Measurements from ENCODE around the gene COPS4.
"Not testable (repeated sequence)": the region's sequence is repeated elsewhere in the genome, so short reads cannot be mapped to it uniquely, and the experiment has no call there.

Gene COPS4

DNA sequence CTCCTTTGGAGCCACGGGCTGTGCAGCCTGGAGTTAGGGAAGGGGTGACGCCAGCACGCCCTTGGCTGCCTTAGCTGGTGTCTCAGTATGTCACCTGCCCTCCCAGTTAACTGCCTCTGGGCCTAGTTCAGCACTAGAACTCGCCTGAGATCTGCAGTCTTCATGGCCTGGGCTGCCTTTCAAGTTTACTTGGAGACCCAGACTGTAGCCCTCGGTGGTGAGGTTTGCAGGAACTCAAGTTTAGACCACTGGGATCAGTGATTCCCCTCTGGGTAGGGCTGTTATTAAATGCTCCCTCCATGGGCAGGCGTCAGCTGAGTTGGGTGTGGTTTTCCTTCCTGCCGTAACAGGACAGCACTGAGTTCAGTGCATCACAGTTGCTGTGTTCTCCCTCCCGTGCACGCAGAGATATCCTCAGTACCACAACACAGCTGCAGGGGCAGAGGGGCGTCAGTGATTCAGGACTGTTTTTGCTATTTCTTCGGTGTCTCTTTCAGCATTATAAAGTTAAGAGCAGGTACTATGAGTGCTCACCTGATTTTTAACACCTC is 49.0 kb downstream of the COPS4 start:
- DNase-seq: peak; percentile 51
- peak; percentile 94 for ATAC-seq

DNA sequence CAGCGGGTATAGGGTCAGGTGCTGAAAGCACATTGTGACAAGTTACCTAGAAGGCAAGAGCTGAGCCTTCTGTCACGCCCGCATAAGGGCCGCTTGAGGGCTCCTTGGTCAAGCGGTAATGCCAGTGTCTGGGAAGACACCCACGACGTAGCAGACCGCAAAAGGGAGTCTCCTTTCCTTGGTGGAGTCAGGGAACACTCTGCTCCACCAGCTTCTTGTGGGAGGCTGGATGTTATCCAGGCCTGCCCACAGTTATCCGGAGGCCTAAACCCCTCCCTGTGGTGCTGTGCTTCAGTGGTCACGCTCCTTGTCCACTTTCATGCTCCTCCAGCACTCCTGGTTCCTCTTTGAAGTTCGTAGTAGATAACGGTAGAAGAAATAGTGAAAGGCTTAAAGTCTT is 50.0 kb downstream of the COPS4 start:
- DNase-seq, ATAC-seq: not testable (repeated sequence)

- ATAC-seq (no peak), DNase-seq (no peak)
Observed at GRCh38 chr4:83089410-83090157, 54.6 kb downstream of the COPS4 start.

DNA sequence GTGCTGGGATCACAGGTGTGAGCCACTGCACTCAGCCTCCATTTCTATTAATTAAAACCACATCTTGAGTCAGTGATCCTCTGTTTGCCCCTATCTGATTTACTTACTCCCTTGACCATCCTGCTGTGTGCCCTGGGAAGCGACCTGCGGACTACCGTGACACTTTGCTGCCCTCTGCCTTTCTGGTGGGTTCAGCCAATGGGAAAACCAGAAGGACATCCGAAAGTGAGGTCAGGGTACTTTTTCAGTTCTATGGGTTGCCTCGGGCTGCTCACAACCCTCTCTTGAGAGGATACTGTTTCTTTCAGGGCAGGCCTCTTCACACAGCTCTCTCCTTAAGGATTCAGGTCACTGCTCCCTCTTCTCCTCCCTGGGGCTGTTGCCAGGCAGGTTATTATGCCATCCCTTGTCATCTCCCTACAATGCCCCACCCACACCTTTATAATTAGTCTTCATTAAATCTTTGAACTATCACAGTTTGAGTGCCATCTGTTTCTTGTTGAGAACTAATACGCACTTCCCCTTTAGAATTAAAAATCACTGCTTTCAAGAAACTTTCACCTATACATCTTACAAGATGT is 58.2 kb downstream of the COPS4 start:
- DNase-seq (no peak), ATAC-seq (no peak)

DNA sequence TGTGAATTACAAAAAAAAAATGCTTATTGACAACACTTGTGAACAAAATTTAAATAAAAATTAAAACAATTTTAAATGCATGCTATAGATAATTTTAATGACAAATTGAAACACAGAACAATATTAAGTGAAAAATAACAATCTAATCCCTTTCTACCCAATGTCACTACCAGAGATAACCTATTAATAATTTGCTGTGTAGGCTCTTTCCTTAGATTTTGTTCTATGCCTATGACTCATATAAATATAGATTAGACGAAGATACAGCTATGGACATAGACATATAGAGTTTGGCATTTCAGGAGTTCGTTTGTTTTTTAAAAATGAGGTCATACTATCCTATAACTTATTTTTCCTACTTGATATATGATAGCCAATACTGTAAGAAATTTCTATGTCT is 61.4 kb downstream of the COPS4 start:
- ATAC-seq (no peak), DNase-seq (no peak)

DNA sequence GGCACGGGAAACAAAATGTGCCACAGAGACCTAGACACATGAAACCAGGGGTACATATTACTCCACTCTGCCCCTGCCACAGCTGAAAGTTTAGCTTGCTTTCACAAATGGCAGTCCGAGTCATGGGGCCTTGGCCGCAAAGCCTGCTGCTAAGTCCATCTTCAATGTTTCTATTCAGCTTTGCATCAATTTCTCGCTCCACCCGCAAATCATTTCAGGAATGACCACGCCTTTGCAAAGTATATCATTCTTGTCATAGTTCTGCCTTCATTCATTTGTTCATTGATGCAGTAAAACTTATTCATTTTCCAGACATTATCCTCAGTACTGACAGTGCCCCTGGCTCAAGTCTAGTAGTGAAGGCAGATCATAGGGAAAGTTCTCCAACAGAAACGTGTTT is 70.0 kb downstream of the COPS4 start:
- ATAC-seq (no peak), DNase-seq (no peak)

- peak; percentile 68 for DNase-seq
- ATAC-seq: peak; percentile 21
Observed at GRCh38 chr4:83107631-83108030, 72.6 kb downstream of the COPS4 start.

DNA sequence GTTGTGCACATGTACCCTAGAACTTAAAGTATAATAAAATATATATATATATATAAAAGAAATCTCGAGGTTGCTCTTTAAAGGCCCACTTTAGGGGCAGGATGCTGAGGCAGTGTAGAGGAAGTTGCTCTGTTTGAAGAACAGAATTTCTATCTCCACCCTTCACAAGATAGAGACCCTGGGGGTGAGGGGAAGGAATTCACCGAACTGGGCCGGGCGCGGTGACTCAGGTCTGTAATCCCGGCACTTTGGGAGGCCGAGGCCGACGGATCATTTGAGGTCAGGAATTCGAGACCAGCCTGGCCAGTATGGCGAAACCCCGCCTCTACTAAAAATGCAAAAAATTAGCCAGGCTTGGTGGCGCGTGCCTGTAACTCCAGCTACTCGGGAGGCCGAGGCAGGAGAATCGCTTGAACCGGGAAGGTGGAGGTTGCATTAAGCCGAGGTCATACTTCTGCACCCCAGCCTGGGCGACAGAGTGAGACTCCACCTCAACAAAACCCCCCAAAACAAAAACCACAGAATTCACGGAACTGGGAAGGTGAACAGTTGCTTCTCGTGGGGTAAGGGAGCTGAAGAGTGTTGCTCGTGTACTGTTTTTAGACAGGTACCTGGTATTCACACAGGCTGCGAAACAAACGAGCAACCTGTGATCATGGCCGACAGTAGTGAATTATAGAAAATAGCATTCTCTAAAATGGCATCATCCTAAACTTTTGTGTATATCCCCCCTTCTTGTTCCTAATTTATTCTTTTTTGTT is 73.3 kb downstream of the COPS4 start:
- peak; percentile 46 for DNase-seq
- ATAC-seq: no peak

GRCh38 chr4:83109480-83110222 is 74.7 kb downstream of the COPS4 start:
- DNase-seq (peak; percentile 71), ATAC-seq (peak; percentile 45)

DNA sequence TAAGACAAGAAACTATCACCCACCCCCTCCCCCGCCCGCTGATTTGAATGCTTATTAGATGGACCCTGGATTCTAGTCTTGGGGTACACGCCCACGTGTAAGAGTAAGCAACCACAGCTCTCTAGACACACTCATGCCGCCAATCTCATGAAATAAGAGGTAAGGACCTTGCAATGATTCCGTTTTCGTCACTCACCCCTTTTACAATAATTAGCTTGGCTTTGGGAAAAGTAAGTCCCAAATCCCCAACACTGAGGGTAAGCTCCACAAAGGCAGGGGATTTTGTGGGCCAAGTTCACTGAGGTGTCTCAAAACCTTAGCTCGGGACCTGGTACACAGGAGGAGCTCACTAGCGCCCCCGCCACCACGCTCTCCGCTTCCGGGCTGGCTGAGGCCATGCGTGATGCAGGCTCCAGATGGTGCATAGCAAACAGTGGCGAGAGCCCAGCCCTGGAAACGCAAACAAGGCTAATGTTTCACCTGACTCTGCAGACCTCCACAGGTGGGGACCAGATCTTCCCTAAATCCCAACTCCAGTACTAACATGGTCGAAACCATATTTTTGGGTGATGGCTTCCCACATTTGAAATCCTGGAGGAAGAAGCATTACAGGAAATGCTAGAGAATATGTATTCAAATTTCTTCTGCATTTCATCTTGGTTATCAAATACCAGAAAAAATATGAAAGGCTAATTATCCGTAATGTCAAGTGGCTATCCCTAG is 75.4 kb downstream of the COPS4 start:
- DNase-seq: peak; percentile 93
- ATAC-seq: peak; percentile 79

DNA sequence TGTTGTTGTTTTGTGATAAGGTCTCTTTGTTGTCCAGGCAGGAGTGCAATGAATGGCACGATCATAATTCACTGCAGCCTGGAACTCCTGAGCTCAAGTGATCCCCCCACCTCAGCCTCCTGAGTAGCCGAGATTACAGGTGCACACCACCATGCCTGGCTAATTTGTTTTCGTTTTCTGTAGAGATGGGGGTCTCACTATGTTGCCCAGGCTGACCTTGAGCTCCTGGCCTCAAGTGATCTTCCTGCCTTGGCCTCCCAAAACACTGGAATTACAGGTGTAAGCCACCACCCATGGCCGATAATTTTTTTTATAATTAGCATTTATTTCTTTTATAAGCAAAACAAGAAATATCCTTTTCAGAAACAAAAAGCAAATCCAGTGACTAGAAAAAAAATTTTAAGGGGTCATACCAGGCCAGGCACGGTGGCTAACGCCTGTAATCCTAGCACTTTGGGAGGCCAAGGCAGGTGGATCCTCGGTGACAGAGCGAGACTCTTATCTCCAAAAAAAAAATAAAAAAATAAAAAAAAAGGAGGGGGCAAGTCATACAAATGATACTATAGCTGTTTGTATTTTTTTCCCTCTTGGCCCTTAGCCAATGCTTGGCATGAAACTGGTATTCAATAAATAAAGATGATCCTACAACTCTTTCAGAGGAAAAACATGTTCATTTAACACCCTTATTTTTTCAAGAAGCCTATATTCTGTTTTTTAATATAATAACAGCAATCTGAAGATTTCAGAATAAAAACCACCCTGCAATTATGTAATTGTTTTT is 76.2 kb downstream of the COPS4 start:
- ATAC-seq (no peak), DNase-seq (peak; percentile 16)

GRCh38 chr4:83111751-83112141 is 76.8 kb downstream of the COPS4 start:
- ATAC-seq: not testable (repeated sequence)
- peak; percentile 22 for DNase-seq

DNA sequence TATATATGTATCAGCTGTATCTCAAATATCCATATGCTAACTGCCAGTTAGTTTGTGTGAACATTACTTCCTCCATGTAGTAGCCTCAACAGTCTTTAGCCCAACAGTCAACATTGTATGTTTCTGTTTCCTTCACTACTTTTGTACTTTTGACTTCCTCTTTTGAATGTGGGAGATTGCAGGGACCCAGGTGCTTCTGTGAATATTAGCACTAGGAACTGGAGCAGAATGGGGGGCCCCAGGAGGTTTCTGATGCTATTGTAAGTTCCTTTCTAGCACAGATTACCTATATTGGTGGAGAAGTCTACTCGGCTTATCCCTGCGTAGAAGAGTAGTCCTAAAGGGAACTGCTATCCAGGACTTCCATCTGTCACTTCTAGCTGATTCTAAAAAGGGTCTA is 77.2 kb downstream of the COPS4 start:
- DNase-seq: peak; percentile 28
- ATAC-seq: no peak

GRCh38 chr4:83112678-83113428 is 77.9 kb downstream of the COPS4 start:
- peak; percentile 58 for DNase-seq
- ATAC-seq: peak; percentile 26

DNA sequence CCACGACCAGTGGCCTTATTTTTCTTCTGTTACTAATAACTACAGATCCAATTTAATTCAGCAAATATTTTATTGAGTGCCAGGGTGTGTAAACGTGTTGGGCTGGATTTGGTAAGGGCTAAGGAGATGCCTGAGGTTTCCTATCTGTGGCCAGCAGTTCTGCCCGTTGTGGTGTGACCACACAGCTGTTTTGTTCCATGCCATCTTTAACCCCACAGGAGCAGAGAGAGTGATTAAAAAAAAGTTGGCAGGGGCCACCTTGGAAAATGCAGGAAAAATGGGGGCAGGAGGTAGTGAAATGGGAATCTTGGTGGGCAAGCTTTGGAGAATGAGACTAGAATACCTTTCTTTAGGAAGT is 78.4 kb downstream of the COPS4 start:
- ATAC-seq (no peak), DNase-seq (peak; percentile 40)

DNA sequence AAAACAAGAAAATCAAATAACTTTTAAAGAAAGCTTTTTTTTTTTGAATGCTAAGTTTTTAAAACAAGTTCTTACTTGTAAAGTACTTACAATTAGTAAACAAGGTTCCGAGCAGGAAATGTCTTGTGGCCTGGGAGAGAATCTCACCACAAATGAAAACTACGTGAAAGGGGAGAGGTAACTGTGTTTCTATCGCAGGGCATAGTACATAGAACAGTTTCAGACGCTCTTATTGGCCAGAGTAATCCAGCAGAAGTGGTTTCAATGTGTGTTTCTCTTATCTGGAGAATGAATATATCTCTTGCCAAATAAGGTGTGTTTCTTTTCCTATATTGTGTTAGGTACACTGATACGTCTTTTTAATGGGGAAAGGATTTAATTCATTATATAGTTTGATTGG is 79.6 kb downstream of the COPS4 start, which contains the start of gene PLAC8:
PLAC8 (minus strand) TSS at position 154 of the 400 bp plus-strand sequence. CDS start 6,808 bp downstream, outside the sequence.
- ATAC-seq: peak; percentile 50
- DNase-seq: peak; percentile 21

DNA sequence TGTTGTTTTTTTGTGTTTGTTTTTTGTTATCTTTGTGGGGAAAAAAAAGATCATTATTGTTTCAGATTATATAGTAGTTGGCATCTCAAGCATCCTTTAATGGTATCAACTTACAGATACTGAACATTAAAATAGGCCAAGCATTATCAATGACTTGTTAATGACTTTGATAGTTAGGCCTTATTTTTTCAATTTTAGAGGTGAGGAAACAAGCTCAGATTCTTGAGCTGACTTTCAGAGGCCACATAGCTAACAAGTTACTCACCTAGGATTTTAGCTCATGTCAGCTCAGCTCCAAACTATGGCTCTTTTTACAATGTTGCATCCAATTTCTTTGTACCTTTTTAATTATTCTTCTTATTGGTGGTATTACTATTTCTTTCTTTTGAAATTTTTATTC is 80.0 kb downstream of the COPS4 start:
- ATAC-seq: no peak
- DNase-seq: no peak

- ATAC-seq: no peak
- no peak for DNase-seq
Observed at GRCh38 chr4:83115656-83116285, 80.8 kb downstream of the COPS4 start.

GRCh38 chr4:83118869-83119268 is 83.9 kb downstream of the COPS4 start:
- DNase-seq (no peak), ATAC-seq (no peak)

Measured in stimulated activated naive CD8-positive, alpha-beta T cell treated with anti-CD3 and anti-CD28 coated beads, Interleukin-15, Interleukin-2, amounts not matched to agents 100 U/mL and 50 U/mL, for 24 hours (primary cell).